Stimulated activated CD4-positive, alpha-beta T cell treated with anti-CD3 and anti-CD28 coated beads, Interleukin-12 subunit alpha, Interleukin-12 subunit beta, amount 100 ng/mL, for 48 hours (primary cell): Measurements from ENCODE around the gene MPRIP.

Source experiments
- DNase-seq, 3 donors: peaks; one replicate each; pipeline ENCODE4 v3.0.0-alpha.2; 2020; ENCODE audit warnings: low read depth in 2 of 3, low spot score in 1 of 3

MPRIP gene

GRCh38 chr17:17161759-17162158, 119.5 kb downstream of the MPRIP start:
- no peak for DNase-seq

GRCh38 chr17:17164156-17164555, 121.9 kb downstream of the MPRIP start:
- DNase-seq: no peak

DNA sequence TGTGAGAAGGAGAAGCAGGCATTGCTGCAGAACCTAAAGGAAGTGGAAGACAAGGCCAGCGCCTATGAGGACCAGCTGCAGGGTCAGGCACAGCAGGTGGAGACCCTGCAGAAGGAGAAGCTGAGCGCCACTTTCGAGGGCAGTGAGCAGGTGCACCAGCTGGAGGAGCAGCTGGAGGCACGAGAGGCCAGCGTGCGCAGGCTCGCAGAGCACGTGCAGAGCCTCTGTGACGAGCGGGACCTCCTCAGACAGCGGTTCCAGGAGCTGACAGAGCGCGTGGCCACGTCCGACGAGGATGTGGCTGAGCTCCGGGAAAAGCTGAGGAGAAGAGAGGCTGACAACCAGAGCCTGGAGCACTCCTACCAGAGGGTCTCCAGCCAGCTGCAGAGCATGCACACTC, 122.4 kb downstream of the MPRIP start:
- no peak for DNase-seq

DNA sequence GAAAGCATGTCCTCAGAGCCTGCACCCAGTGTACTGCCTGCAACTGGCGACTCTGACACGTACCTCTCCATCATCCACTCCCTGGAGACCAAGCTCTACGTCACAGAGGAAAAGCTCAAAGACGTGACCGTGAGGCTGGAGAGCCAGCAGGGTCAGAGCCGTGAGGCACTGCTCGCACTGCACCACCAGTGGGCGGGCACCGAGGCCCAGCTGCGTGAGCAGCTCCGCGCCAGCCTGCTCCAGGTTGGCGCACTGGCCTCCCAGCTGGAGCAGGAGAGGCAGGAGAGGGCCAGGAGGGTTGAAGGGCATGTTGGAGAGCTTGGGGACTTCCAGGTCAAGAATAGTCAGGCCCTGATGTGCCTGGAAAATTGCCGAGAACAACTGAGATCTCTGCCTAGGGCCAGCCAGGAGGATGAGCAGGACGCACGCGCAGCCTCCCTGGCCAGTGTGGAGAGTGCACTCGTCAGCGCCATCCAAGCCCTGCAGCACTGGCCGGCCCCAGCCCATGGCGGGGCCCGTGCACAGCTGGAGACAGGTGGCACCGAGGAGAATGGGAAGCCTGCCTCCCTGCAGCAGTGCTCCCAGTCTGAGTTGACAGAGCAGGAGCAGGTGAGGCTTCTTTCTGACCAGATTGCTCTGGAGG, 123.5 kb downstream of the MPRIP start:
- no peak for DNase-seq

DNA sequence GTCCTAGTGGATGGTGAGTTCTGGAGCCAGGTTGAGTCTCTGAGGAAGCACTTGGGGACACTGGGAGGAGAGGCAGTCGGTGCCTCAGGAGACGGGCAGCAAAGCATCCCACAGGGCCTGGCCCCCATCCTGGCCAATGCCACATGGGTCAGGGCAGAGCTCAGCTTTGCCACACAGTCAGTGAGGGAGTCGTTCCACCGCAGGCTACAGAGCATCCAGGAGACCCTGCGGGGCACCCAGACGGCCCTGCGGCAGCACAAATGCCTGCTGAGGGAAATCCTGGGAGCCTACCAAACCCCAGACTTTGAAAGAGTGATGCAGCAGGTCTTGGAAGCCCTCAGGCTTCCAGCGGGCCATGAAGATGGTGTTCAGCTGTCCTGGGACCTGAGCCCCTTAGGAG, 124.2 kb downstream of the MPRIP start:
- DNase-seq: no peak

- no peak for DNase-seq
These were observed 125.1 kb downstream of the MPRIP start for GRCh38 chr17:17167356-17167755.

GRCh38 chr17:17167986-17168385, 125.7 kb downstream of the MPRIP start:
- DNase-seq: no peak

GRCh38 chr17:17168401-17168800, 126.1 kb downstream of the MPRIP start:
- DNase-seq: no peak

DNA sequence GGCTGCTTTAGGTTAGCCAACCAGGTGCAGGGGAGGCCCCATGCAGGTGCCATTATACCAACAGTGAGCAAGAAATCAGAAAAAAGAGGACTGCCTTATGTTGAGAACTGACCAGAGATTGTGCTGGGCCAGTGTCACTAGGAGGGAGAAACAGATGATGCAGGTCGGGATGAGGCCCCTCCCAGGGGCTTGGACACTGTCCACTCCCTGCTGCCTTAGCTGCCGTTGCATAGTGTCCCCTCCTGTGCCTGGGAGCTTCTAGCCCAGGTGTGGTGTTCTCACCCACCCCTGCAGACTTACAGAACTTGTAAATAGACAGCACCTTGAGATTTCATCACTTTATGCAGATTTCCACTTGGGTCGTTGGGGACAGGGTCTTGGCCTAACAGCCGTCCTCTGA, 127.1 kb downstream of the MPRIP start:
- no peak for DNase-seq

GRCh38 chr17:17170346-17170985, 128.2 kb downstream of the MPRIP start:
- DNase-seq: no peak

DNA sequence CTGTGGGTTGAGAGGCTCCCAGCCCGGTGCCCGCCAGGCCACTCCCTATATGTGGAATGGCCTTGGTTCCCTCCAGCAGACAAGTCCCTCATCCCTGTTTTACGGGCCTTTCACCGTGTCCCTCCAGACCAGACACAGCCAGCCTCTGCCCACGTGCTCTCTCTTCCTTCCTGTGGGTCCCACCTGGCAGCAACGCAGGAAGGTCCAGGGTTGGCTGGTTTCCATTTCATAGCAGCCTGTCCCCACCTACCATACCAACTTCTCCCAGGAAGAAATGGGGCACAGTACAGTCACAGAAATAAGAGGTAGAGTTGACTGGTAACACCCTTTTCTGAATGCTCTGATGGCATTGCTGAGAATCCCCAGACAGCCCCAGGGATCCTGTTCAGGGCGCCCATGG, 128.9 kb downstream of the MPRIP start:
- no peak for DNase-seq

GRCh38 chr17:17172001-17172939, 130.0 kb downstream of the MPRIP start:
- DNase-seq: no peak

DNA sequence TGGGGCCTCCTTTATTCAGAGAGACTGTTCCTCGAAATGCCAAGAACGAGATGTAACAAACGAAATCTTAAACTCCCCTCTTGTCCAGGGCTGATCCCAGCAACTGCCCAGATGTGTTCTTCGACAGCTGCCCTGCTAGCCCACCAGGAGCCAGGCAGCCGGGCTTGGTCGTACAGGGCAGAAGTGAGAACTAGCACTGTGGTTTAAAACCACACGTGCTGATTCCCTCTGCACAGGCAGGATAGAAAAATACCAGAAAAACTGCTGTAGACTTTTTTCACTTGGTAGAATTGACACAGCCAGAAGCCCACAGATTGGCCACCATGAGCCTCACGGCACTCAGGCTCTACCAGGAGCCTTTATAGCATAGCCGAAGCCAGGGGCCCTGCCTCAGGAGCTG, 130.7 kb downstream of the MPRIP start:
- no peak for DNase-seq

GRCh38 chr17:17173921-17174320, 131.7 kb downstream of the MPRIP start:
- DNase-seq: no peak

DNA sequence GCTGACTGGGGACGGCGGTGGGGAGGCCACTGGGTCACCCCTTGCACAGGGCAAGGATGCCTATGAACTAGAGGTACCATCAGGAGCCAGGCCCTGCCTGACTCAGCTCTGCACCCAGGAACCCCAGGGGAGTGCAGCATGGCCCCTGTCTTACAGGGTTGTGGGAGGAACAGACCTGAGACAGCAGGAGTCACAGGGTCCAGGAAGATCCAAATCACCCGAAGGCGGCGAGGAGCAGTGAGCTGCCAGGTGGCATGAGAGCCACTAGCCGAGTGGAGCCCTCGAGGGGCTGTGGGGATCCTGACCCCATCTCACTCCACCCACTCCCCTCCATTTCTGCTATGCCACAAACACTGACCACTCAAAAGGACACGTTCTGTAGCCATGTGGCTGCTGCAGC, 133.1 kb downstream of the MPRIP start:
- DNase-seq: no peak

DNA sequence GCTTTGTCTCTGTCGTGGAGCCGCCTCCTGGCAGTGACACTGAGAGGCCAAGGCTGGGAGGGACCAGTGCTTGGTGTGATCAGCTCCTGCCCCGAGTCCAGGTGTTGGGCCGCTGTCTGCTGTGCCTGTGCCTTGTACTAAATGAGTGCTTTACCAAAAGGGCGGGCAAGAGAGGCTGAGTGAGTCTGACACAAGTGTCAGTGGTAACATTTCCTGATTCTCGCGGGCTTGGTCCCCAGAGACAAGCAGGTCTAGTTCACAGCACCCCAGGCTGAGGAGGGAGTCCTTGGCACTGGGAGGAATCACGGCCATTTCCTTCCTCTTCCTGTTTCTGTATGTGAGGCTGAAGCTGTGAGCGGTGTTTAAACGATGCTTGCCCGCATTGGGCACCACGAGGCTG, 133.7 kb downstream of the MPRIP start:
- DNase-seq: no peak

DNA sequence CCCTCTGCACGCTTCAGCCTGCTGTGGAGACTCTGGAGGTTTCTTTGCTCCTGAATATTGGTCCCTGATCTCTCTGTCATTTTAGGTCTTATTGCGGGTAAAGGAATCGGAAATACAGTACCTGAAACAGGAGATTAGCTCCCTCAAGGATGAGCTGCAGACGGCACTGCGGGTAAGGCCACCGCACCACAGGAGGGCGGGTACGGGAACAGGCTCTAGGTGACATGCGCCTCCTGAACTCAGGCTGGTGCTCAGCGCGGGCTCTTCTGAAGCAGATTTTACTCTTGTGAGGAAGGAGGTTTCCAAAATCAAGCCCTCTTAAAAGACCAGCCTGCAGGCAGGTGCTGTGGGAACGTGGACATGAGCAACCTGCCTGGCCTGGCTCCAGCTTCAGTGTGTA, 134.1 kb downstream of the MPRIP start:
- no peak for DNase-seq

GRCh38 chr17:17177176-17177575, 134.9 kb downstream of the MPRIP start:
- DNase-seq: no peak

GRCh38 chr17:17179371-17179827, 137.1 kb downstream of the MPRIP start:
- DNase-seq: no peak

- no peak for DNase-seq
These were observed 137.9 kb downstream of the MPRIP start for GRCh38 chr17:17180141-17180603.

DNA sequence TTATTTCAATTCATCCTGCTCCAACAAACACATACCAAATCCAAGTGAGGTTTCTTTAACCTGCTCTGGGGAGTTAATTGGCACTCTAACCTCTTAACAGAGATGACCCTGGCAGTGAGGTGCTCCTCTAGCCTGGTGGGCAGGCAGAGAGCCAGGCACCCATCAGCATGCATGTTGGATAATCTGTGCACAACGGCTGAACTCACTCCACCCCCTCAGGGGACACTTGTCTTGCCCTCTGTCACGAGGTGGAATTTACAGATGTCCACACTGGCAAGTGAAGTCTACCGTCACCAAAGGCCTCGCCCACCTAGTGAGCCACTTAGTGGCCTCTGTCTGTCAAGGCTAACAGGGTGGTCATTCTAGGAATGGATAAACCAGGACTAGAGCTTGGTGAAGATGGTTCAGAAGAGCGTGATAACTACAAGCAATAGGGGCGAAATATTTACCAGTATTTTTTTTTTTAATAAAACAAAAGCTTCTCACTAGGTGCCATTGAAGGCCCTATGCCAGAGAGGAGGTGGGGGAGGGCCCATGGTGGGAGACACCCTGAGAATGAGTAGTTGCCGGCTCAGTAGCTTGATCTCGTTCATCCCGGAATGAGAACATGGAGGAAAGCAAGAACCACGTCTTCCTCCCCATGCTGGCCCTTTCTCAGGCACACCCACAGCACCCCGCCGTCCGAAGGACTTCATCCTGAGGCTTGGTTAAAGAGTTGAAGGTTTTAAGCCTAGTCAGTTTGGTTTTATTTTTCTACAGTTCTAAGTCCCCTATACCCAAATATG, 138.7 kb downstream of the MPRIP start:
- no peak for DNase-seq
